Mesenchymal stem cell (in vitro differentiated cells and primary cell): Measurements from ENCODE around the gene GPR84.

ENCODE experiments used
- DNase-seq: peaks from one replicate; pipeline ENCODE4 v3.0.0-alpha.2; 2013
- H2AFZ ChIP-seq: one replicate; pipeline ENCODE4 v1.6.1; 2013; ENCODE audit warnings: low read depth, mild to moderate bottlenecking, control low read depth, inconsistent platforms, low read length, moderate library complexity
- H2AK5ac ChIP-seq: 2 replicates; pipeline ENCODE4 v1.6.1; 2013; ENCODE audit warnings: low read length, moderate library complexity, mild to moderate bottlenecking, inconsistent platforms; ENCODE audit not compliant: severe bottlenecking
- H2BK120ac ChIP-seq: one replicate; pipeline ENCODE4 v1.6.1; 2013; ENCODE audit warnings: low read depth, mild to moderate bottlenecking, inconsistent platforms, low read length, moderate library complexity
- H2BK12ac ChIP-seq, 2 experiments: one replicate each; pipeline ENCODE4 v1.6.1; 2013; ENCODE audit warnings: inconsistent platforms in 2 of 2, low read length in 2 of 2, mild to moderate bottlenecking in 2 of 2, moderate library complexity in 2 of 2, control low read depth in 1 of 2
- H2BK15ac ChIP-seq: one replicate; pipeline ENCODE4 v1.6.1; 2013; ENCODE audit warnings: mild to moderate bottlenecking, low read depth, inconsistent platforms; ENCODE audit not compliant: poor library complexity, severe bottlenecking
- H2BK5ac ChIP-seq: 2 replicates; pipeline ENCODE4 v1.6.1; 2013; ENCODE audit warnings: low read depth, mild to moderate bottlenecking, low read length, control low read depth, inconsistent platforms; ENCODE audit not compliant: poor library complexity, severe bottlenecking
- H3K14ac ChIP-seq, 2 experiments: one replicate each; pipeline ENCODE4 v1.6.1; 2013; ENCODE audit warnings: inconsistent platforms in 2 of 2, low read length in 2 of 2, control low read depth in 1 of 2, mild to moderate bottlenecking in 1 of 2, moderate library complexity in 1 of 2
- H3K18ac ChIP-seq, 2 experiments: one replicate each; pipeline ENCODE4 v1.6.1; 2013; ENCODE audit warnings: inconsistent platforms in 2 of 2, low read length in 2 of 2, control low read depth in 1 of 2, low read depth in 1 of 2, mild to moderate bottlenecking in 1 of 2
- H3K23ac ChIP-seq, 2 experiments: one replicate each; pipeline ENCODE4 v1.6.1; 2013; ENCODE audit warnings: inconsistent platforms in 2 of 2, low read length in 2 of 2, mild to moderate bottlenecking in 2 of 2, moderate library complexity in 2 of 2, control low read depth in 1 of 2
- H3K27ac ChIP-seq: 2 replicates; pipeline ENCODE4 v1.5.1; 2013; ENCODE audit warnings: mild to moderate bottlenecking, moderate library complexity, low read length, control low read depth, inconsistent platforms; ENCODE audit not compliant: poor library complexity, severe bottlenecking
- H3K27me3 ChIP-seq, 2 experiments: 2 replicates each; pipeline versions ENCODE4 v1.6.1 to v1.7.0; 2013; ENCODE audit warnings: low read length in 2 of 2, mild to moderate bottlenecking in 2 of 2, moderate library complexity in 2 of 2, control low read depth in 1 of 2, inconsistent platforms in 1 of 2; ENCODE audit not compliant: control insufficient read depth in 1 of 2, insufficient read depth in 1 of 2
- H3K36me3 ChIP-seq, 2 experiments: 2 replicates each; pipeline versions ENCODE4 v1.6.1 to v1.7.0; 2013; ENCODE audit warnings: low read length in 2 of 2, control low read depth in 1 of 2, inconsistent platforms in 1 of 2, low read depth in 1 of 2, mild to moderate bottlenecking in 1 of 2; ENCODE audit not compliant: insufficient read depth in 2 of 2, control insufficient read depth in 1 of 2
- H3K4ac ChIP-seq, 2 experiments: one replicate each; pipeline ENCODE4 v1.6.1; 2013; ENCODE audit warnings: inconsistent platforms in 2 of 2, low read length in 2 of 2, mild to moderate bottlenecking in 2 of 2, moderate library complexity in 2 of 2, control low read depth in 1 of 2, low read depth in 1 of 2
- H3K4me1 ChIP-seq: 2 replicates; pipeline ENCODE4 v1.6.1; 2013; ENCODE audit warnings: low read depth, low read length, control low read depth; ENCODE audit not compliant: control insufficient read depth, insufficient read depth
- H3K4me2 ChIP-seq: 2 replicates; pipeline ENCODE4 v1.6.1; 2013; ENCODE audit warnings: low read length, mild to moderate bottlenecking, inconsistent platforms; ENCODE audit not compliant: poor library complexity, severe bottlenecking
- H3K4me3 ChIP-seq, 2 experiments: 2 replicates each; pipeline versions ENCODE4 v1.5.1 to v1.7.0; 2013; ENCODE audit warnings: low read length in 2 of 2, mild to moderate bottlenecking in 2 of 2, control low read depth in 1 of 2, low read depth in 1 of 2; ENCODE audit not compliant: insufficient read depth in 1 of 2
- H3K79me1 ChIP-seq: replicated peaks from 2 replicates; pipeline ENCODE4 v1.6.1; 2013; ENCODE audit warnings: mild to moderate bottlenecking, control low read depth, low read length, inconsistent platforms; ENCODE audit not compliant: poor library complexity, severe bottlenecking
- H3K9ac ChIP-seq: 2 replicates; pipeline ENCODE4 v1.7.0; 2013; ENCODE audit warnings: mild to moderate bottlenecking, low read length, moderate library complexity
- H3K9me3 ChIP-seq: 2 replicates; pipeline ENCODE4 v1.7.0; 2013; ENCODE audit warnings: mild to moderate bottlenecking, low read length; ENCODE audit not compliant: control insufficient read depth
- H4K8ac ChIP-seq: one replicate; pipeline ENCODE4 v1.6.1; 2013; ENCODE audit warnings: inconsistent platforms, mild to moderate bottlenecking, low read length, moderate library complexity
- H4K91ac ChIP-seq: one replicate; pipeline ENCODE4 v1.6.1; 2013; ENCODE audit warnings: mild to moderate bottlenecking, low read length, inconsistent platforms
- WGBS: methylation state at CpG from one replicate; pipeline ENCODE4 v1.1.7; 2013; ENCODE audit warnings: mixed read lengths; 5-methylcytosine and 5-hydroxymethylcytosine counted together

GPR84 gene

GRCh38 chr12:54394281-54394719, 30.0 kb upstream of the GPR84 start:
- no peak overlapping the region for H3K18ac ChIP-seq
- H2BK5ac ChIP-seq = no peak overlapping the region
- no peak overlapping the region for H4K91ac ChIP-seq
- no peak overlapping the region for H3K4ac ChIP-seq
- H4K8ac ChIP-seq = no peak overlapping the region
- H3K27ac ChIP-seq = no peak overlapping the region
- no peak overlapping the region for H2BK12ac ChIP-seq
- no peaks in the 10 kb centered on the region for H3K27me3 ChIP-seq
- H3K36me3 ChIP-seq = peaks cover 39 to 76% of the 10 kb centered on the region in 2 experiments
- no peak overlapping the region for H2AFZ ChIP-seq
- peaks cover 14% of the 10 kb centered on the region for H3K4me1 ChIP-seq
- H2AK5ac ChIP-seq = no peak overlapping the region
- H2BK120ac ChIP-seq = no peak overlapping the region
- peak; percentile 59 for DNase-seq
- H3K79me1 ChIP-seq = peaks cover 4% of the 10 kb centered on the region
- no peak overlapping the region for H3K14ac ChIP-seq
- 26% methylated on average over 4 of the region's 4 CpGs for WGBS
- peak overlapping the region; percentile 15 for H3K9ac ChIP-seq
- H3K23ac ChIP-seq = no peak overlapping the region
- no peak overlapping the region for H2BK15ac ChIP-seq
- no peaks in the 10 kb centered on the region for H3K9me3 ChIP-seq
- no peak overlapping the region for H3K4me3 ChIP-seq
- no peak overlapping the region for H3K4me2 ChIP-seq

GRCh38 chr12:54393743-54394142, 29.5 kb upstream of the GPR84 start:
- Histone ChIP-seq H3K4me2 (no peak overlapping the region), H4K8ac (no peak overlapping the region), H3K79me1 (peaks cover 4% of the 10 kb centered on the region), H3K27ac (no peak overlapping the region), H2BK15ac (no peak overlapping the region), H4K91ac (no peak overlapping the region), H2BK120ac (no peak overlapping the region), H3K4ac (no peak overlapping the region), H3K18ac (no peak overlapping the region), H2BK5ac (no peak overlapping the region), H3K14ac (no peak overlapping the region), H2AFZ (no peak overlapping the region), H3K4me1 (peaks cover 17% of the 10 kb centered on the region), H3K9ac (peak overlapping the region; percentile 15), H2AK5ac (no peak overlapping the region), H3K9me3 (no peaks in the 10 kb centered on the region), H3K36me3 (peaks cover 36 to 71% of the 10 kb centered on the region in 2 experiments), H3K4me3 (no peak overlapping the region), H3K27me3 (no peaks in the 10 kb centered on the region), H2BK12ac (no peak overlapping the region), H3K23ac (no peak overlapping the region)
- no peak for DNase-seq
- 94% methylated on average over 3 of the region's 3 CpGs for WGBS

GRCh38 chr12:54393207-54393609, 28.9 kb upstream of the GPR84 start:
- WGBS = 93% methylated on average over 6 of the region's 6 CpGs
- Histone ChIP-seq H2AK5ac (no peak overlapping the region), H2BK12ac (no peak overlapping the region), H3K4ac (no peak overlapping the region), H2BK15ac (peak overlapping the region; percentile 36), H3K4me1 (peaks cover 17% of the 10 kb centered on the region), H3K4me3 (no peak overlapping the region), H2BK5ac (no peak overlapping the region), H2AFZ (no peak overlapping the region), H4K91ac (no peak overlapping the region), H3K79me1 (peaks cover under 1% of the 10 kb centered on the region), H3K27me3 (no peaks in the 10 kb centered on the region), H3K36me3 (peaks cover 31 to 65% of the 10 kb centered on the region in 2 experiments), H3K14ac (no peak overlapping the region), H3K23ac (no peak overlapping the region), H3K27ac (no peak overlapping the region), H3K18ac (no peak overlapping the region), H3K9ac (peak overlapping the region; percentile 30), H3K9me3 (no peaks in the 10 kb centered on the region), H4K8ac (no peak overlapping the region), H2BK120ac (no peak overlapping the region), H3K4me2 (no peak overlapping the region)
- DNase-seq = no peak

GRCh38 chr12:54392485-54393206, 28.4 kb upstream of the GPR84 start:
- peak overlapping the region; percentile 36 for H2BK15ac ChIP-seq
- no peak overlapping the region for H2BK5ac ChIP-seq
- H3K9ac ChIP-seq = peak overlapping the region; percentile 30
- no peaks in the 10 kb centered on the region for H3K79me1 ChIP-seq
- H2AFZ ChIP-seq = no peak overlapping the region
- no peaks in the 10 kb centered on the region for H3K27me3 ChIP-seq
- no peaks in the 10 kb centered on the region for H3K9me3 ChIP-seq
- no peak overlapping the region for H3K4me2 ChIP-seq
- H3K4me1 ChIP-seq = peaks cover 17% of the 10 kb centered on the region
- no peak overlapping the region for H4K8ac ChIP-seq
- no peak overlapping the region for H2AK5ac ChIP-seq
- no peak for DNase-seq
- H3K27ac ChIP-seq = no peak overlapping the region
- WGBS = 94% methylated on average over 8 of the region's 8 CpGs
- H3K23ac ChIP-seq = no peak overlapping the region
- no peak overlapping the region for H3K4me3 ChIP-seq
- no peak overlapping the region for H2BK12ac ChIP-seq
- H2BK120ac ChIP-seq = no peak overlapping the region
- no peak overlapping the region for H3K14ac ChIP-seq
- no peak overlapping the region for H3K4ac ChIP-seq
- peaks cover 26 to 60% of the 10 kb centered on the region in 2 experiments for H3K36me3 ChIP-seq
- no peak overlapping the region for H3K18ac ChIP-seq
- no peak overlapping the region for H4K91ac ChIP-seq
